Endodermal cell (in vitro differentiated cells): ENCODE measurements around the gene CSTPP1. TPM values are rescaled to one million over a fixed set of nuclear protein-coding genes. Genes with fewer than 3 reads are reported as not detected.
A peak's percentile ranks its signal among the peaks of the same experiment; 100 is the strongest.

Source experiments
- DNase-seq: peaks from one replicate; pipeline ENCODE4 v3.0.0-alpha.2; 2017
- H3K27ac ChIP-seq: 2 replicates; pipeline ENCODE4 v1.5.1; 2013; ENCODE audit warnings: mild to moderate bottlenecking, low read depth, low read length, moderate library complexity
- H3K27me3 ChIP-seq: 2 replicates; pipeline ENCODE4 v1.6.1; 2013; ENCODE audit warnings: mild to moderate bottlenecking, low read length, moderate library complexity; ENCODE audit not compliant: insufficient read depth, control insufficient read depth, poor library complexity, severe bottlenecking
- H3K36me3 ChIP-seq: 2 replicates; pipeline ENCODE4 v1.7.0; 2013; ENCODE audit warnings: mild to moderate bottlenecking, low read length, moderate library complexity; ENCODE audit not compliant: control insufficient read depth, insufficient read depth
- H3K4me1 ChIP-seq: one replicate; pipeline ENCODE4 v1.7.0; 2013; ENCODE audit warnings: low read length; ENCODE audit not compliant: control insufficient read depth, insufficient read depth
- H3K4me3 ChIP-seq: 2 replicates; pipeline ENCODE4 v1.5.1; 2013; ENCODE audit warnings: mild to moderate bottlenecking, low read length, moderate library complexity
- H3K9ac ChIP-seq: 2 replicates; pipeline ENCODE4 v1.6.1; 2013; ENCODE audit warnings: mild to moderate bottlenecking, low read length, moderate library complexity; ENCODE audit not compliant: poor library complexity, severe bottlenecking; ENCODE audit errors: extremely low read depth
- H3K9me3 ChIP-seq: 2 replicates; pipeline ENCODE4 v1.6.1; 2013; ENCODE audit warnings: mild to moderate bottlenecking, low read length, moderate library complexity; ENCODE audit not compliant: control insufficient read depth
- H3K27ac Mint-ChIP-seq: 2 replicates; pipeline ENCODE4 v1.8.0; 2020; ENCODE audit warnings: mixed read lengths
- H3K27me3 Mint-ChIP-seq: 2 replicates; pipeline ENCODE4 v1.8.0; 2021; ENCODE audit warnings: mild to moderate bottlenecking, mixed read lengths; ENCODE audit not compliant: insufficient read depth
- H3K36me3 Mint-ChIP-seq: 2 replicates; pipeline ENCODE4 v1.8.0; 2020; ENCODE audit warnings: low read depth, mixed read lengths
- H3K4me1 Mint-ChIP-seq: 2 replicates; pipeline ENCODE4 v1.8.0; 2020; ENCODE audit warnings: mixed read lengths
- H3K4me3 Mint-ChIP-seq: 2 replicates; pipeline ENCODE4 v1.8.0; 2020; ENCODE audit warnings: mild to moderate bottlenecking, moderate library complexity, mixed read lengths
- H3K9me3 Mint-ChIP-seq: 2 replicates; pipeline ENCODE4 v1.8.0; 2020; ENCODE audit warnings: mild to moderate bottlenecking, mixed read lengths
- WGBS, 2 experiments: methylation state at CpG; one replicate each; pipeline versions ENCODE4 v1.1.5 to v1.1.7; 2013; ENCODE audit warnings: missing lambda C conversion rate in 2 of 2, mixed read lengths in 1 of 2; ENCODE audit not compliant: insufficient coverage in 1 of 2, insufficient read length in 1 of 2; 5-methylcytosine and 5-hydroxymethylcytosine counted together
- total RNA-seq, 2 donors: library from RNA; stranded (reverse); fragmentation: NEBNext Ultra II Directional in 1 of 2; extraction: Animal tissue kit (Norgen Biotek cat#: 25700) in 1 of 2; gene quantifications; 2 replicates in 1 of 2; 3 replicates in 1 of 2; pipeline ENCODE4 v1.2.1, GENCODE V29; 2021
- TF ChIP-seq, protein P1 (sequence below): fragments of 200-600 bp; sonication (generic); conservative IDR thresholded peaks from 2 replicates; pipeline ENCODE4 v1.5.0; 2021; ENCODE audit warnings: antibody characterized with exemption, mild to moderate bottlenecking

Gene CSTPP1
- total RNA-seq, 2 donors from 2014 or later: 46.7 to 57.6 TPM

DNA sequence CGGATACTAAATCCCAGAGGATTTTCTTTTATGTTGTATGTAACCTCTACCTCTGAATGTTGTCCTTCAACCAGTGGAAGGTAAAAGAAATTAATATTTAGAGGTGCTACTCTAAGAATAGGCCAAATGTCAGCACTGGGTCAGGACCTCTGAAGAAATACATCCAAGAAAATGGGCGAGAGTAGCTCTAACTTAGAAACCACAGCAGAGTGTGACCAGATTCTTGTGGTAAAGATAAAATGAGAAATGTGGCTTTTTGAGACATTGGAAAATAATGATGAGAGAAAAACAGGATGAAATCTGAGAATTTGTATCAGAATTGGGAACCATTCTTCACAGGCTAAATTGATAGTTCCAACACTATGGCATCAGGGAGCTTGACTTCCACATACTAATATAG lies 63.5 kb downstream of the CSTPP1 start:
- H3K36me3 ChIP-seq: no peaks in the 10 kb centered on the region
- no peak overlapping the region for H3K27ac ChIP-seq
- TF ChIP-seq, protein P1, sequence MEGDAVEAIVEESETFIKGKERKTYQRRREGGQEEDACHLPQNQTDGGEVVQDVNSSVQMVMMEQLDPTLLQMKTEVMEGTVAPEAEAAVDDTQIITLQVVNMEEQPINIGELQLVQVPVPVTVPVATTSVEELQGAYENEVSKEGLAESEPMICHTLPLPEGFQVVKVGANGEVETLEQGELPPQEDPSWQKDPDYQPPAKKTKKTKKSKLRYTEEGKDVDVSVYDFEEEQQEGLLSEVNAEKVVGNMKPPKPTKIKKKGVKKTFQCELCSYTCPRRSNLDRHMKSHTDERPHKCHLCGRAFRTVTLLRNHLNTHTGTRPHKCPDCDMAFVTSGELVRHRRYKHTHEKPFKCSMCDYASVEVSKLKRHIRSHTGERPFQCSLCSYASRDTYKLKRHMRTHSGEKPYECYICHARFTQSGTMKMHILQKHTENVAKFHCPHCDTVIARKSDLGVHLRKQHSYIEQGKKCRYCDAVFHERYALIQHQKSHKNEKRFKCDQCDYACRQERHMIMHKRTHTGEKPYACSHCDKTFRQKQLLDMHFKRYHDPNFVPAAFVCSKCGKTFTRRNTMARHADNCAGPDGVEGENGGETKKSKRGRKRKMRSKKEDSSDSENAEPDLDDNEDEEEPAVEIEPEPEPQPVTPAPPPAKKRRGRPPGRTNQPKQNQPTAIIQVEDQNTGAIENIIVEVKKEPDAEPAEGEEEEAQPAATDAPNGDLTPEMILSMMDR: no peak
- peaks cover 7% of the 10 kb centered on the region for H3K27me3 Mint-ChIP-seq
- H3K4me3 Mint-ChIP-seq: no peak overlapping the region
- DNase-seq: no peak
- H3K9me3 Mint-ChIP-seq: peaks cover 3% of the 10 kb centered on the region
- H3K4me1 Mint-ChIP-seq: peaks cover 28% of the 10 kb centered on the region
- H3K27me3 ChIP-seq: no peaks in the 10 kb centered on the region
- H3K27ac Mint-ChIP-seq: no peak overlapping the region
- no peak overlapping the region for H3K4me3 ChIP-seq
- WGBS, 2 experiments: 82 to 93% methylated on average over 1 to 2 of the region's 2 CpGs
- no peaks in the 10 kb centered on the region for H3K9me3 ChIP-seq
- H3K36me3 Mint-ChIP-seq: peaks cover 34% of the 10 kb centered on the region
- H3K4me1 ChIP-seq: no peaks in the 10 kb centered on the region
- H3K9ac ChIP-seq: no peak overlapping the region

DNA sequence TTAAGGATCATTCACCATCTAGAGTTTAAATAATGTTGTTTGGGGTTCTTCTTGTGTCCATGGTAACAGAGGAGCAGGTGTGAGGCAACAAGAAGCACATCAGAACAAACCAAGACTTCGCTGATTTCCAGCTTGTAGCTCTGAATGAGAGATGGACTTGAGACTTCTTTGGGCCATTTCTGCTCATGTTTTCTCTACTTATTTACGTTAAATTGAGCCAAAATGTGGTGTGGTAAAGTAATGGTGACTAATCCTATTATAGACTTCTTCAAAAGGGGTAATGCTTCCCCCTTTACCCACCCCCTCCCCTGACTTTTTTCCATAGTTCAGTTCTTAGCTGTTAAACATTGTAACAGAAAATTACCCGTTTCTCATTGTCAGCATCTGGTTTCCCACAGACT lies 65.2 kb downstream of the CSTPP1 start:
- H3K9ac ChIP-seq: no peak overlapping the region
- peaks cover 22% of the 10 kb centered on the region for H3K36me3 Mint-ChIP-seq
- H3K4me3 ChIP-seq: no peak overlapping the region
- no peaks in the 10 kb centered on the region for H3K9me3 Mint-ChIP-seq
- H3K4me1 Mint-ChIP-seq: peaks cover 28% of the 10 kb centered on the region
- H3K27ac Mint-ChIP-seq: no peak overlapping the region
- no peaks in the 10 kb centered on the region for H3K4me1 ChIP-seq
- no peak overlapping the region for H3K4me3 Mint-ChIP-seq
- TF ChIP-seq, protein P1: no peak
- H3K27ac ChIP-seq: peak overlapping the region; percentile 7
- 79 to 80% methylated on average over 1 to 2 of the region's 3 CpGs for WGBS, 2 experiments
- peaks cover 1% of the 10 kb centered on the region for H3K27me3 Mint-ChIP-seq
- no peaks in the 10 kb centered on the region for H3K36me3 ChIP-seq
- DNase-seq: no peak
- H3K9me3 ChIP-seq: no peaks in the 10 kb centered on the region
- H3K27me3 ChIP-seq: no peaks in the 10 kb centered on the region

DNA sequence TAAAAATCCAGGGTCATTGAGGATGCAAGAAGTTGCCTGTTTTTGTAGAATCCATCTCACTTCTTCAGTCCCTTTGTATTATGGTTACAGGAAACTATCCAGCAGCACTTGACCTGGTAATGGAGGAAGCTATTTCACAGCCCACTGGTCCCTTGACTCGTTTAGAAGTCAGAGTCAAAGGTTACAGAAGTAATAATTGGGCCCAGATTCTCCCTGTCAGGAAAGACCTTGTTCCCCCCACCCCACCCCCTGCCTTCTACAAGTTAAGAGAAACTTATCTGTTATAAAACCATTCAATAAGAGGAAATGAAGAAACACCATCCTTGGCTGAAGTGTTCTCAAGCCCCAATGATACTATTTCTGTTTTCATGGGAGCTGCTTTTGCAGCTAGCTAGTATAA lies 65.8 kb downstream of the CSTPP1 start:
- Mint-ChIP-seq H3K9me3 (no peaks in the 10 kb centered on the region), H3K4me3 (no peak overlapping the region), H3K4me1 (peaks cover 28% of the 10 kb centered on the region), H3K36me3 (peaks cover 18% of the 10 kb centered on the region), H3K27ac (no peak overlapping the region), H3K27me3 (no peaks in the 10 kb centered on the region)
- WGBS, 2 experiments: 71% methylated on average over 1 of the region's 1 CpG; no CpG with 5 or more reads in 1 of the 2 experiments
- no peak for DNase-seq
- no peaks in the 10 kb centered on the region for H3K4me1 ChIP-seq
- H3K27me3 ChIP-seq: no peaks in the 10 kb centered on the region
- H3K9me3 ChIP-seq: no peaks in the 10 kb centered on the region
- no peaks in the 10 kb centered on the region for H3K36me3 ChIP-seq
- TF ChIP-seq, protein P1: no peak
- no peak overlapping the region for H3K9ac ChIP-seq
- no peak overlapping the region for H3K4me3 ChIP-seq
- H3K27ac ChIP-seq: peak overlapping the region; percentile 7
